Hypothalamus (tissue), 51 donors: ENCODE results near the gene FAR2.
"Not testable (repeated sequence)": the region's sequence is repeated elsewhere in the genome, so short reads cannot be mapped to it uniquely, and the experiment has no call there.

Experiments
- DNase-seq, 51 donors: peaks; one replicate each; lab custom pipeline; 2025; lab: John Stamatoyannopoulos, UW

FAR2 gene

DNA sequence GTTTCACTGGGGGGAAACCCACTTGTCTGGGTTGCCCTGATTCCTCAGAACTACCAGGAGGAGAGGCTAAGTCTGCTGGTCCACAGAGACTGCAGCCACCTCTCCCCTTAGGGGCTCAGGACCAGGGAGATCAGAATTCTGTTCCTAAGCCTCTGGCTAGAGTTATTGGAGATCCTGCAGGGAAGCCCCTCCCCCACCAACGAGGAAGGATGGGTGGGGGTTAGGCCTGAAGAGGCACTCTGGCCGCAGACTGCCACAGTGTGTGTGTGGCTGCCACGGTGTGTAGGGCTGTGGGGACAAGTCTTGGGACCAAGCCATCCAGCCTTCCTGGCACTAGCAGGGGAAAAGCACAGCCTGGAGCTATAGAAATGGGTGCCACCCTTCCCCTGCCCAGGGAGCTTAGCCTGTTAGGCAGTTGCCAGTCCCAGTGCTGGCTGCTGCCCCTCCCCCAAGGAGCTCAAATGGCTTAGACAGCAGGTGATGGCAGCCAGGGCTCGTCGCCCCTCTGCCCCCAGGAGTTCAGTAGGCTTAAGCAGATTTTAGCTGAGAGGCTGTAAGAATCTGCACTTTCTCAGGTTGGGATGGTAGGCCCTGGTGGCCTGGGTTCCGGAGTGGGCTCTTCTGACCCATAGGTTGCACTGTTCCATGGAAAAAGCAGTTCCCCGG, 124.2 kb downstream of the FAR2 start:
- no peak for DNase-seq

DNA sequence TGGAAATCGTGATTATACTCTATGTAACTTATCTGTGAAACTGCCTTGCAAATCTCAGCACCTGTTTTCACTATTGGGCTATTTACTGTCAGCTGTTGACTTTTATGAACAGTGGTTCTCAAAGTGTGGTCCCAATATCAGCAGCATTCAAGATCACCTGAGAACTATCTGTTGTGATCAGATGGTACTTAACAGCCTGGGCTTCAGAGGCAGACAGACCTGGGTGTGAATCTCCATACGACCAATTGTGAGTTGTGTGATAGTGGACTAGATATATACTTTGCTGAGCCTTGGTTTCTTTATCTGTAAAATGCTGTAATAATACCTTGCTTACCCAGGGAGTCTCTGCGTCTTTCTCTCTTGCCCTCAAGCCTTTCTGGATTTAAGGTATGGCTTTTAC, 126.8 kb downstream of the FAR2 start:
- DNase-seq: no peak

DNA sequence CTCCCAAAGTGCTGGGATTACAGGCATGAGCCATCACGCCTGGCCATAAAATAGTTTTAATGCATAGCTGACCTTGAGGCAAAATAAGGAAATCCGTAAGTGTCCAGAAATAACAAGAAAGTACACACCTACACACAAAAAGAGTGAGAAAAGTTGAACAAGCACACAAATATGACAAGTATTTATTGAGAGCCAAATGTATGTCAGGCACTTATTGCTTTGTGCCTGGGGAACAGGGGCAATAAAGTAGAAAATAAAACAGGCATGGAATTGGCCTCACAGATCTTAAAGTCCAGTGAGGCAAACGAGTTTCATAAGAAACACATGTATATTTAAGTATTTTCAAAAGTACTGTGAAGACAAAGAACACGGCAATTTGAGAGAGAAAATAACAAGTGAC, 128.2 kb downstream of the FAR2 start:
- no peak for DNase-seq

DNA sequence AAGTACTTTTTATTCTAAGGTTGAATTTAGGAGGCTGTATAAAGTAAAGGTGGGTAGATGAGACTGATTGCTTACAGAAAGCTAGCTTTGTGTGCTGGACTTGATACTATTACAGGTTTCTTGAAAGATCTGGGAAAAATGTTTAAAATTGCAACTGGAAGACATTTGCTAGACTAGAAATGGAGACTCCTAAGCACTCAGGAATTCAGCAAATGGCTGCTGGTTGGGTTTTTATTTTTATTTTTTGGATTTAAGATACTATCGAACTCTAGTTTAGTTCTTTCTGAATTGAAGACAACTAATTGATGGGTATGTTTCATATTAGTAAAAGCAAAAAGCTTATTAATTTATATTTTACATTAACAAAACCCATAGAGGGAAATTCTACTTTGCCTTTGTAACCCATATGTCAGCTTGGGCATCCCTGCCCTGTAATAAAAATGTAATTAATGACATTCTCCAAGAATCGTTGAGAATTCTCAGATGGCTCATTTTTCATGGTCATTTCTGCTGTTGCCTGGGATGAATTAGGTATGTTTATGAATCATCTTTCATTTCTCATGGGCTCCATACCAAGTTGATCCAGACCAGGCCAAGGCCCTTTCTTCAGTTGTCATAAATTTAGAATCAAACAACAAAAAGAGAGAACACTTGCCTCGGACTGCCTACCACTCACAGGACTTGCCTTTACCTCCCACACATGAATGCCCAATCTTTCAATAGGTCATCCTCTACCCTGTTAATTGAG, 129.8 kb downstream of the FAR2 start:
- DNase-seq: no peak

DNA sequence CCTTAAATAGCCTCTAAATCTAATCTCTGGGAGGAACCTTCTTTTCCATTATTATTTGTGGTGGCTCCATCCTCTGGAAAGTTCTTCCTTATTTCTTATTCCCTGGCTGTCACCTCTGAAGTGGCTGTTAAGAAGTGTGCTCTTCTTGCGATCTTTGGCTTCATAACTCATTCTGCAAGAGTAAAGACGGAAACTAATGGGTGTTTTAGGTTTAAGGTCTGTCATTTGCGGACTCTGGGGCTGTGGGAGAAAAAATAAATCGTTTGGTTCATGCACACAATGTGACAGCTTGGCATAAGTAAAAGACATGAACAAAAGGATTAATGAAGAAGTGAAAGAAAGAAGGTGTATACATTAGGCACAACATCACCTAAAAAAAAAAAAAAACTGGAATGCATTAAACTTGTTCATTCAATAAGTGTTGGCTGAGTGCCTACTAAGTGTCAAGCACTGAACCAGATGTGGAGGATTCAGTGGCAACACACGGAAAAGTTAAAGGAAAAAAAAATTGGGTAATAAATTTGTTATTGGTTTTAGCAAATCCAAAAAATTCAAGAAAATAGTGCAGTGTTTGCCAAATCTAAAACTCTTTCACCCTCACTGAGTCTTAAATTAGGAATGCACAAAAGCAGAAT, 132.4 kb downstream of the FAR2 start:
- DNase-seq: no peak

DNA sequence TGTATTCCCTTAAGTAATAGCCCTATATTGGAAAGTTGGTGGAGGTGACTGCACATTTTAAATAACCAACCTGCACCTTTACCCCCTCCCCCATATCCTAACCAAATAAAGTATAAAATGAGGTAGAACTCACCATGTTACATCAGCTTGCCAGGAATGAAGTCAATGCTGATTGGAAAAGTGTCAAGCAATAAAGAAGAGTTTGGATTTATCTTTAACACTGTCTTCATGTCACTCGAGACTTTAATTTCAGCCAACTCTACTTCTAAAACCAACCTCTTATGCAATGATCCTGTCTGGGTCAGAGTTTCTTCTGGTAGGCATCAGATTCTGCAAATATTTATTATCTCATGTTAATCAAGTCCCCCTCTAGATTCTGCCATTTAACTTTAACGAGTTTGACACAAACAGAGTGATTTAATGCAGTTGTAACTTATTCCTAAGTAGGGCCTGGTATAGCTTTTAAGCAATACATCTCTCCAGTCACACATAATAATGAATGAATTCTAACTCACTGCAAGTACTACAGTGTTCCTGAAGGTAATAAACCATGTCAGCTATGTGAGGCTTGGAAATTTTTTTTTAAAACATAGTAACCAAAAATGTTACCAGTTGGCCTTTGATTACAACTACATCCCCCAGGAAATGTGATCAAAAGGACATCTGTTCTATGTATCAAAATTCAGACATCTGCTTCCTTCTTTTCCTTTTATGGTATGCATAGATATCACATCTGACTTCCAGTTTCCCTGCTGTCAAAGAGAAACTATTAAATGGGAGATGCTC, 133.1 kb downstream of the FAR2 start:
- DNase-seq: no peak

DNA sequence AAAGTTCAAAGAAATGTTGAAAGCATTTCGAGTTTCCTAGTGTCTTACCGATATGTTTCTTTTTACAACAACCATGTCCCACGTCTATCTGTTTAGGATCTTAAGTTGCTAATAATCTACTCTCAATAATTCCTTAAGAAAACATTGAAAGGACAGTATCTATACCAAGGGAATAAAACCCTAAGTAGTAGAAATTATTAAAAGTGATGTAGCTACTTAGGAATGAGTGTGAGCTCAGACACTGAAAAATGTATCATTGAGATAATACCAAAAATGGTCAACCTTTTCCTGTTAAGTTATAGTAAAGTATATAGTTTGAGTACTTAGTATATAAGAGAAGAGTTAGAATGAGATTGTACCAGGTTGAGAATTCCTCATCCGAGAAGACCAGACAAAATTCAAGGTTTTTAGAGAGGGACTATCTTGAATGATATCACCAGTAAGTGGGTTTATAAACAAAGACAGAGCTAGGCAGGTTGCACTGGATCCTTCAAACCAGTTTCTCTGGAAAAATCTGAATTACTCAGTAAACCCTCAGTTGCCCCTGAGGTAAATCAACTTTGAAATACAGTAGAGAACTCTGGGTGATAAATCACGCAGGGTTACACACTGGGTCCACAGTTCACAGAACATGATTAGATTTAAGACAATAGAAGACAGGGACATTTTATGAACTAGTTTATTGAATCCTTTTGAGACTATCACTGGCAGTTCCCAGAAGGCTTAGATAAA, 135.1 kb downstream of the FAR2 start:
- DNase-seq: no peak

DNA sequence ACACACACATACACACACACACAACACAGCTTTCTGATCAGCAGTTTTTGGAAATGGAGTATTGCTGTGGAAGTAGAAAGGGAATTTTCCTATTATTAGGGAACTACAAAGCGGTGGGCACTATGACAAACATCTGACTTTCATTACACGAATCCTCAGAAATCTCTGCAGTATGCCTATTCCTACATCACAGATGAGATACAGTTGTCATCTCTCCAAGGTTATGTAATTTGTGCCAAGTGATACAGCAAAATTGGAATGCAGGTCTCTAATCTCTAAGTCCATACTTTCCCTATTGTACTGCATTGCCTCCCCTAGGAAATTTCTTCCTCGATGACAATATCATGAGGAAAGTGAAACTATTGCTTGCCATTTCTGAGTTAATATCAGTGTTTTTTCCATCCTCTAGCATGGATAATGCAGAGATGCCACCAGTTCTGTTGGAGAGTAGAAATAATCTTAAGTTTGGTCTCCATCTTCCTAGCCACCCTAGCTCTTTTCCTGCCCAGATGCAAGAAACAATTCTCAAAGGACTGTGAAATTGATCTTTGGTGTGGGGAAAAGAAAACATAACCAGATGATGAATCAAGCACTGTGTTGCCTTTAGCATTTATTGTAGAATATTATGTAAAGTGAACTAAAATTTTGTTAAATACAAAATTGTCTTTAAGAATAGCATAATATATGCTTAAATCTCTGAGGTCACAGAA, 137.2 kb downstream of the FAR2 start:
- no peak for DNase-seq

DNA sequence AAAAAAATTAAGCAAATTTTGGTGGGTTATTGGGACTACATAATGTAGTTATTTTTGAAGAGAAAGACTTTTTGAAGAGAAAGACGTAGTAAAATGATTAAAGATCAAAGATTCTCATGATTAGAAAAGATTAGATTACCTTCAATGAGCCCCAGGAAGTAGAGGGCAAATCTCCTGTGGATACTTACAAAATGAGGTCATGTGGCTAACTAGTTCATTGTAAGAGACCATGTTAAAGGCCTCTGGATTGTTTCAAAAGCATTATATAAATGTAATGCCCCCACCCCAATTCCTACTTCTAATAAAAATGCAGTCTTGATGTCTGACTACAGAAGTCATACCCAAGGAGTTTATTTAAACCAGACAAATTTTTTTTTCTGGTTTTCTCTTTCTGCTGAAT, 138.5 kb downstream of the FAR2 start:
- DNase-seq: no peak

DNA sequence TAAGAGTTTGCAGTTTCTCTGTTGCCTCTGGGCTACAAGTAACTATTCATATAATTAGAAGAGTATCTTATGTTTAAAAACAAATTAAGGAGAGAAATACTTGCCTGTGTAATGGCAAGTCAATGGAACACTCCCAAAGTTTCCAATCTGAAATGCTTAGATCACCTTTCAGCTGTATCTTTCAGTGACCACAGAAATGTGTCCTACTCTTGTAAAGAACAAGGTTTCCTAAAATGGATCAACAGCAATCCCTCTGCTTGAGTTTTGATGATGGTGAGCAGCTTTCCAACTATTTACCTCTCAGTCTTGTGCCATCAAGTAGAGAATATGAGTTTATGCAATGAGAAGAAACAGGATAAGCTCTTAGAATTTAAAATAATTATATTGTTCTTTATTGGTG, 139.0 kb downstream of the FAR2 start:
- DNase-seq: no peak

DNA sequence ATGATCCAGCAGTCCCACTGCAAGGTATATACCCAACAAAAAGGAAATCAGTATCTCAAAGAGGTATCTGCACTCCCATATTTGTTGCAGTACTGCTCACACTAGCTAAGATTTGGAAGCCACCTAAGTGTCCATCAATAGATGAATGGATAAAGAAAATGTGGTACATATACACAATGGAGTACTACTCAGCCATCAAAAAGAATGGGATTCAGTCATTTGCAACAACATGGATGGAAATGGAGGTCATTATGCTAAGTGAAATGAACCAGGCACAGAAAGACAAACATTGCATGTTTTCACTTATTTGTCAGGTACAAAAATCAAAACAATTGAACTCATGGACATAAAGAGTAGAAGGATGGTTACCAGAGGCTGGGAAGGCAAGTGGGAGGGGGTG, 141.4 kb downstream of the FAR2 start:
- DNase-seq: not testable (repeated sequence)

DNA sequence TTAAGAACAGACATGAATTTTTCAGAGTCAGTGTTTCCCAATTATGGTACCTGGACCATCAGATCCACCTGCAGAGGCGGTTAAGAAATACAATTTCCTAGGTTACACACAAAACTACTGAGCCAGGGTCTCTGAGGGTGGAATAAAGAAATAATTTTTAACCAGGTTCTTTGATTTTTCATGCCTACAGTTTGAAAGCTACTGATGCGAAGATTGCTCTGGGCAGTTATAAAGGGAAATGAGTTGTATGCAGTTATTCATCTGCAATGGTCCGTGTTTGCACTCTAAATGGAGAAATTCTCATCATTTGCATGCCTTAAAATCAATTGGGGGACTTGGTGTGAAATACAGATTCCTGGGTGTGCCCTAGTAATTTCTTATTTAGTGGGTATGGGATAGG, 142.1 kb downstream of the FAR2 start:
- no peak for DNase-seq

DNA sequence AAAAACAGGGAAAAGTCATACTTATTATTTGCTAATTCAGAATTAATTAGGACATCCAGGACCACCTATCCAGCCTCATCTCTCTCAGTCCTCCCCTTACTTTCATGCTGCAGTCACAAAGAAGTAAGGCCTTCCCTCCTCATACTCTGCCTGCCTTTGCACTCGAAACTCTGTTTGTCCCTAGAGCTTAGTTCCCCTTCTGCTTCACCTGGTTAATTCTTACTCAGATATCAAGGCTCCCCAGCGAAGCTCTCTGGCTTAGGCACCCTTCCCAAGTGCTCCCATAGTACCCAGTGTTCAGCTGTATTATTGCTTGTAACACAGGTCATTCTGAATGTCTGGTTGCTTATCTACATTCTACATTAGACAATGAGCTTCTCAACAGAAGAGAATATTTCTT, 150.6 kb downstream of the FAR2 start:
- DNase-seq: no peak

DNA sequence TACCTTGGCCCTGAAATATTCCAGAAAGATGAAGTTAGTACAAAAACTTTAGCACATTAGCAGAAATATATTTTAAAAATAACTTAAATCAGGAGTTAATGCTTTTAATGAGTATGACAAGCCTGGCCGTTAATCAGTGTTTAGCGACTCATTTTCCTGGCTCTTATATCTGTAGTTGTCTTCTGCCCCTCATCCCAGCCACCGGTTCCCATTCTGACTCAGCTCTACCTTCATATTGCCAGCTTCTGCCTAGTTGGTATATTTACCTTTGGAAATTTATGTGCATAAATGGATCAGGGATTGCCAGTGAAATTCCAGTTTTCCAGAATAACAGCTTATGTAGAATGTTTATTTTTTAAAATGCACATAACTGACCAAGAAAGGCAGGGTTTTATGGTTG, 152.0 kb downstream of the FAR2 start:
- DNase-seq: no peak

DNA sequence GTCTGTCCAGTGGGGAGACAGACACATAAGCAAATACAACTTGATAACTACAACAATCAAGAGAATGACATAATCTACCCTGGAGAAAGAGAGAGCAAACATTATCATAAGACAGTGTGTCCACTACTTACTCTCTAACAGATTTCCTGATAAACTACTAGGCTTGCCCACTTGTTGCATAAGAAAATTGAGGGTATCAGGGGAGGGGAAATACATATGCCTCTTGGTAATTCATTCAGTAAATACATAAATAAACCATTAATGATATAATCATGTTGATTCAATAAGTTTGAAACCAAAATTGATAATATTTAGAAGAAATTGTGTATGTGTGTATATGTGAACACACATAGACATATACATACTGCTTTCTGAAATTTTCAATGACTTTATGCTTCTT, 155.3 kb downstream of the FAR2 start:
- DNase-seq: no peak

DNA sequence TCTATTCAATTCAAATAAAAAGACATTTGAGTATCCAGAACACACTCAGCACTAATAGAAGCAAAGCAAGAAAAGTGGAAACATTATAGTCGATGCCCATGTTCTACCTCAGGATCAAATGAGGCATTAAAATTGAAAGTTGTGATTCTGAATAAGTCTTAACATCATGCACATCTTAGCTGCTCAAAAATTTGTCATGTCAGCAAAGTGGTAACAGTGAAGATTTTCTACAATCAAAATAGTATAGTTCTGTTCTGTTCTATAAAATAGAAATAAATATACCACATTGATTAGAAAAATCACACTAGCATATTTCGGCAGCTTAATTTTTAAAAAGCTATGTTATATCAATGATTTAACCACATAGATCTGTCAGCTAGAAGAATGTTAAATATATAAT, 157.2 kb downstream of the FAR2 start:
- DNase-seq: no peak

DNA sequence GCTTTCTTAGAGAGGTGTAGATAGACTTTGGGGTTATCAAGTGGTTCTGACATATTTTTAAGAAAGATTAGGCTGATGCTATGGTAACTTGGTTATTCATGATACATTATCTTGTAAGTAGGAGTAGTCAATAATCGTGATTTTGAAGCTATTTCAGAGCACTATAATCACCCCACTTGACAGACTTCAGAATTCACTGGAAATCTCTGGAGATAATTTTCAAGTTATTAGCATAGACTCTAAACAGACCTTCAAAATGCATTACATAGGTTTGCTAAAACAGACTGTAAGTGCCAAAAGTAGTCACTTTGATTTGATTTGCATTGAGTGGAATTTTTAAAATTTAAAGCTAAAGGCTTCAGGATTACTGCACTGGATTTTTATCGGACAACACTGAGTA, 157.6 kb downstream of the FAR2 start:
- DNase-seq: no peak

DNA sequence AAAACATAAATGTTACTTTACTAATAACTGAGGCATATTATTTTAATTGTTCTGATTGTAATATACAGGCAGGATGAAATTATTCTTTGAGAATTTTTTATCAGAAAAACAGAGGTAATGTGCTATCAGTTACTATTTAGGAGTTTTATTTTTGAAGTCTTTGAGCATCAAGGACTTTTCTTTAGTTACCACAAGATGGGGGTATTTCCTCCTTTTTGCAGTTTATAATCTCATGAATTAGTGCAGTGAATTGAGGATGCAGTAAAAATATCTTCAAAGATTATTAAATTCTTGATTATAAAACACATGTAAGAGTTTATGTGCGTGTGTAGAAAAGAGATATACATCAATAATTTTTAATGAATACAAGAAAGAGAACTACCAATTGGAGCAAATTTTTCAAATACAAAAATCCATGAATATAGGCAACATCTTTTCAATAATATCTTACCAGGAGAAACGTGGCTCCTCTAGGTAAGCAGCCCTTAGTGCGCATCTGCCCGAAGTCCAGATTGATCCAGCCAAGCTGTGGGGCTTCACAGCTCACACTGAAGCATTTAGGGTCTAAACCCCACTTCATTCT, 160.3 kb downstream of the FAR2 start:
- no peak for DNase-seq

DNA sequence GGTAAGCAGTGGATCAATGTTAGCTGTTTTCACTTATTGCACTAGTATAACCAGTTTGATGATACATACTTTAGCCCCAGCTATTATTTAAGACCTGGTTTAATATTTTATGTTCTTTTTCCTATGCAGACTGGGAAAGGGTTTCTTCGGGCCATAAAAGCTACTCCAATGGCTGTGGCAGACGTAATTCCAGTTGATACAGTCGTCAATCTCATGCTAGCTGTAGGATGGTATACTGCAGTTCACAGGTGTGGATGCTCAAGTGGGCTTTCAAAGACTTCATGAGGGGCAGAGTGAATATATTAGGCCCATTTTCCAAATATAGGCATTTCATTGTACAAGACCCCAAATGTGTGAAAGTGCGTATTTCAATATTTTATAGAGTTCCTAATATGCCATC, 161.8 kb downstream of the FAR2 start:
- no peak for DNase-seq

DNA sequence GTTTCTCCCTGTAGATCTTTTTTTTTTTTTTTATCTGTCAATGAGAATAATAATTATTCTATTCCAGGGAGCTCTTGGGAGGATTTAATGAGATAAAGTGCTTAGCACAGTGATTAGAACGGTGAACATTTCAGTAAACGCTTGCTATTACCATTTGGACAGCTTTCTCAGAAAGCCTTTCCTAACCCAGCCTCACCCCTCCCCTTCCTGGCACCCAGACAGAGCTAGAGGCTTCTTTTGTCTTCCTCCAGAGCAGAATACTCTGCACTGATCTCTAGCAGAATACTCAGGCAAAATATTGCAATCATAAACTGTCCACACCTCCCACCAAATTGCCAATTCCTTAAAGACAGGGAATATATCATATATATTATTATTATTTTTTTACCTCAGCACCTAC, 165.3 kb downstream of the FAR2 start:
- DNase-seq: peak in 23 of 51 donors; percentile 2 to 40 (median 13)
